HG03064 (cell line): ENCODE data around the gene UBE2M.

Experiments
- ATAC-seq: cut with Tn5 transposase; IDR thresholded peaks from one replicate; pipeline ENCODE4 v1.9.1; 2021; ENCODE audit warnings: low read depth; ENCODE audit not compliant: unreplicated experiment

Gene UBE2M

DNA sequence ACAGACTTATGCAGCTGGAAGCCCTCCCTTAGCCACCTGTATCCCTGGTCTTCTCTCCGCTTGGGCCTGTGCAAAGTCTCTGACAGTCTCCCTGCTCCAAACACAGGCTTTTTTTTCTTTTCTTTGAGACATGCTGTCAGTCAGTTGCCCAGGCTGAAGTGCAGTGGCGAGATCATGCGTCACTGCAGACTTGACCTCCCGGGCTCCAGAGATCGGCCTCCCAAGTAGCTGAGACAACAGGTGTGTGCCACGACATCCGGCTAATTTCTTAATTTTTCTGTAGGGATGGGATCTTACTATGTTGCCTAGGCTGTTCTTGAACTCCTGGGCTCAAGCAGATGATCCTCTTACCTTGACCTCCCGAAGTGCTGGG is 13.2 kb upstream of the UBE2M start:
- no peak for ATAC-seq

DNA sequence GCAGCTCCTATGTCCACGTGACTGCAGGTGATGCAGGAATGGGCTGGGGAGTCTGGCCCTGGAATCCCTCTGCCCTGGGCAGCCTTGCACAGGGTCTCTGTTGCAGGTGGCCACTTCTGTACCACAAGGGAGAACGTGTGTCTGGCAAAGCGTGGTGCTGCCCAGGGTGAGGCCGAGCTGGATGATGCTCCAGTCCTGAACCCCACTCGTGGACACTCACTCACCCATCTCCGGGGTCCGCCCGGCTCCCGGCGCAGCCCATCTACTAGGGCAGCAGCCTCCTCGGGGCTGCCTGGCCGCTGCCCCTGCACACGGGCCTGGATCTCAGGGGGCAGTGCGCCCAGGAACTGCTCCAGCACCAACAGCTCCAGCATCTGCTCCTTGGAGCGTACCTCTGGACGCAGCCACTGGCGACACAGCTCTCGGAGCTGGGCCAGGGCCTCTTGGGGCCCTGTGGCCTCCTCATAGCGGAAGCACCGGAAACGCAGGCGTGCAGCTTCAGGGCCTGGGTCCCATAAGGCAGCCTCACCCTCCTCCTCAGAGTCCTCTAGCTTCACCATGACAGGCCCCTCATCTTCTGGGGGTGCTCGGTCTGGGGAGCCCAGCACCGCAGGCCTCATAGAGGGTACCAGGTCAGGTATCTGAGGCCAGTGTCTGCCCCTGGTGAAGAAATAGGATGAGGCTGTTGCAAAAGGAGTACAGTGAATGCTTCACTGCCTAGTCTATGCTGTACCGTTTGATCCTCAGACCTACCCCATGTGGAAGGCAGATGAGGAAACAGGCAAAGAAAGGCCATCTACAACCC is 12.6 kb upstream of the UBE2M start:
- ATAC-seq, result no peak

DNA sequence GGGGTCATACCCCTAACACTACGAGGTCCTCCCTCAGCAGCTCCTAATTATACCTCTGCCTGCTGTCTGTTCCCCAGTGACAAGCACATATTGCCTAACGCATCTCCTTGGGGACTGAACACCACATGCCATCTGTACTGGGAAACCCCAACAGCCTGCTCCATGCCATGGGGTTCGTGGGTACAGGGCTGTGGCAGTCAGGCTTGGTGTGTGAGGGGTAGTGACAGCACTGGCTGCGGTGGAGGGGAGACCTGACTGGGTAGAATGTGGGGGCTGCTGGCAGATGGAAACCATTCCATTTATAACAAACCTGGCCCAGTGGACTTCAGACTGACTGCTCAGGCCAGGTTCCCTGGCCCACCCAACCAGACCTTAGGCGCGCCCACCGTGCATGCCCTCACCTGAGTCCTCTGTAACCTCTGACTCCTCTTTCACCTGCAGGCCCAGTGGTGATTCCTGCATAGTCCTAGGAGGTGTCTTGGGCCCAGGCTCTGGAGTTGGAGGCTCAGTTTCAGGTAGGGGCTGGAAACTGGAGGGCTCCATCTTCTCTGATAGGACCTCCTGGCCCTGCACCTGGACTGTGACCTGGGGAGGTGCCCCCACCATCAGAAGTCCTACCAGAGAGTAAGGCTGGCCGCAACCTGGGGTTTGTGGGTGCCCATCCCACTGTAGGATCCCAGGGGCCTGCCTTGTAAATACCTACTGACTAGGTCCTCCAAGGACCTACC is 11.7 kb upstream of the UBE2M start:
- ATAC-seq, result no peak

DNA sequence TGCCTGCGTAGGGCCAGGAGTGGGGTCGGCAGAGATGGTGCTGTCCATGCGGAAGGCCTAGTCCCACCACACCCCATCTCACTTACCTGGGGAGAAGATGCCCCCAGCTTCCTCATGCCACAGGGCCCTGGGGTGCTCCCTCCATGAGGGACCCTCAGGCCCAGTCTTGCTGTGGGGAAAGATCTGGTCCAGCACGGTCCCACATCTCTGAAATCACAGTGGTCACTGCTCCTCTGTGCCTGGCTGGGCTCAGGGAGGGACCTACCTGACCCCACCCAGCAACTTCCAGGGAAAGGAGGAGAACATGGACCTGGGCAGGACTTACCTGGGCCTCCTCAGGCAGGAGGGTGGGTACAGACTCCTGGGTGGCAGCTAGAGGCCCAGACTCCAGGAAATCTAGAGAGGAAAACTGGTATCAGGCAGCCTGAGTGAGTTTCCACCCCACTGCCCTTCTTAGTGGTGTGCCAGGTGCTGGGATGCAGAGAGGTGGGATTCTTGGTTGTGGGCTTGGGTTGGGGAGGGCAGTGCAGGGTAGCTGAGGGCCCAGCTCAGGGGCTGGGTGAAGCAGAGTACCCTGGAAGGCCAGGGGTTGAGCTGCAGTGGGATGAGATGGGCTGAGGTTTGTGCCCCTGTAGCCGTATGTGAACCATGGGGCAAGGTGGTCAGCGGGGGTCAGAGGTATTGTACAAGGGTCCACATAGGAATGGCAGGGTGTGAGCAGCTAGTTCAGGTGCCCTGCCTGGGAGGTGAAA is 11.0 kb upstream of the UBE2M start:
- ATAC-seq, result no peak

DNA sequence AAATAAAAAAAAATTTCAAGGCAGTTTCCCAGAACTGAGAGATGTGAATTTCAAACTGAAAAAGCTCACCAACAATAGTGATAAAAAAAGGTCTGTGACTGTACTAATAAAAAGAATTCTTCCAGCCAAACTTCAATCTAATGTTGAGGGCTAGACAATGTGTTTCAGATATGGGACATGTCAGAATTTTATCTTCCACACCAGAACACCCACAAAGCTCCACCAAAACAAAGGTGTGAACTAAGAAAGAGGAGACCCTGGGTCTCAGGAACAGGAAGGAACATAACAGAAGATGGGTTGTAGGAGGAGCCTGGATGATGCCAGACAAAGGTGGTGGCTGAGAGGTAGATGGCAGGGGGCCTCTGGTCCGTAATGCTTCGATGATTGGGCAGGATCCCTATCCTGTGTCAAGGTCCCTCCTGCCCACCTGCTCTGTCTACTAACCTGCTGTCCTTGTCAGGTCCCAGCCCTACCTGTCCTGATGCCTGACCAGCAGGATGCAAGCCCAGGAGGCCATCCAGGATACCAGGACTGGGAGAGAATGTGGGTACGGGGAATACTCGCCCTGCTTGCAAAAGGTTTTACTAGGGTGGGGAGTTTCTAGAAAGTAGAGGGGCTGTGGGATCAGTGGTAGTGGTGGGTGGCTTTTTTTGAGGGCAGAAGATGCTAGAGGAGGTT is 10.2 kb upstream of the UBE2M start:
- no peak for ATAC-seq

DNA sequence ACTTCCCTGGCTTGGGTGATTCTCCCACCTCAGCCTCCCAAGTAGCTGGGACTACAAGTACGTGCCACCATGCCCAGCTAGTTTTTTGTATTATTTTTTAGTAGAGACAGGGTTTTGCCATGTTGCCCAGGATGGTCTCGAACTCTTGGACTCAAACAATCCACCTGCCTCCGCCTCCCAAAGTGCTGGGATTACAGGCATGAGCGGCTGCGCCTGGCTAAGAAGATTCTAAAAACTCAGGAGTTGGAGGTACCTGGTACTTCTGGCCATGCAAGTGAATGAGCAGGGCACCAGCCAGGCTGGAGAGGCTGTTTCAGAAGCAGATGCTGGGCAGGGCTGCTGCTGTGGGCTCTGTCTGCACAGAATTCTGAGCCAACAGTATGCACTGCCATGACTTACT is 8.6 kb upstream of the UBE2M start:
- no peak for ATAC-seq

DNA sequence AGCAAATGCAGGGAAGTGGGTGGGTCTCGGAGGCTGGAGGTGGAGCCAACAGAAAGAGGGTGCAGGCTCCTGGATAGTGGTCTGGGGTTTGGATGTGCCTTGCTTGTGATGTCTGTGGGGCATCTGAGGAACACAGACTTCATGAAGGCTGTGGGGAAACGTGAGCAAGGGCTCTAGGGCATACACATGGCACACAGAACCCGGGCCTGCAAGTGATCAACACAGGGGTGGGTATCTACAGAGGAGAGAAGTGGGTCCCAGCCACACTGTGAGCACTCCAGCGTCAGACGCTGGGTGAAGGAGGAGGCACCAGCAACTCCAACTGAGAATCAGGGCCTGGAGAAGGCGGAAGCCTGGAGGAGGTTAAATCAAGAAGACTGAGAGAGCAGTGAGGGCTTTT is 5.4 kb upstream of the UBE2M start:
- no peak for ATAC-seq

DNA sequence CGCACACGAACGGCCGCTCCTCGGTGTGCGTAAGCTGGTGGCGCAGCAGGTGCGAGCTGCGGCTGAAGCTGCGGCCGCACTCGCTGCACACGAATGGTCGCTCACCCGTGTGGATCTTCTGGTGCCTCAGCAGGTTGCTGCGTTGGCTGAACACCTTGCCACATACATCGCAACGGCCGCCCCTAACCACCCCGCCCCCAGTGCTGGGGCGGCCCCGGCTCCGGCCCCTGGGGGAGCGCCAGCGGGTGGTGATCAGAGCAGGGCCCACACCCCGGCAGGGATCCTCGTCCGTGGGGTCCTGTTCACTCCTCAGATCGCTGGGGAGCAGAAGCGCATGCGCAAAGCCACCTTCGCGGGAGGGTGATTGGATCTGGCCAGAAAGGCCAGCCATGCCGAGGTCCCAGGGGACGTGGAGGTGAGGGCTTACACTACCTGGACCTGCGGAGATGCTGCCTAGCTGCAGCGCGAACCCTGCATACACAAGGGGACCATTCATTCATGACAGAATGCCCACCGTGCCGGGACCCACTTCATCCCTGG is 4.7 kb upstream of the UBE2M start:
- no peak for ATAC-seq

DNA sequence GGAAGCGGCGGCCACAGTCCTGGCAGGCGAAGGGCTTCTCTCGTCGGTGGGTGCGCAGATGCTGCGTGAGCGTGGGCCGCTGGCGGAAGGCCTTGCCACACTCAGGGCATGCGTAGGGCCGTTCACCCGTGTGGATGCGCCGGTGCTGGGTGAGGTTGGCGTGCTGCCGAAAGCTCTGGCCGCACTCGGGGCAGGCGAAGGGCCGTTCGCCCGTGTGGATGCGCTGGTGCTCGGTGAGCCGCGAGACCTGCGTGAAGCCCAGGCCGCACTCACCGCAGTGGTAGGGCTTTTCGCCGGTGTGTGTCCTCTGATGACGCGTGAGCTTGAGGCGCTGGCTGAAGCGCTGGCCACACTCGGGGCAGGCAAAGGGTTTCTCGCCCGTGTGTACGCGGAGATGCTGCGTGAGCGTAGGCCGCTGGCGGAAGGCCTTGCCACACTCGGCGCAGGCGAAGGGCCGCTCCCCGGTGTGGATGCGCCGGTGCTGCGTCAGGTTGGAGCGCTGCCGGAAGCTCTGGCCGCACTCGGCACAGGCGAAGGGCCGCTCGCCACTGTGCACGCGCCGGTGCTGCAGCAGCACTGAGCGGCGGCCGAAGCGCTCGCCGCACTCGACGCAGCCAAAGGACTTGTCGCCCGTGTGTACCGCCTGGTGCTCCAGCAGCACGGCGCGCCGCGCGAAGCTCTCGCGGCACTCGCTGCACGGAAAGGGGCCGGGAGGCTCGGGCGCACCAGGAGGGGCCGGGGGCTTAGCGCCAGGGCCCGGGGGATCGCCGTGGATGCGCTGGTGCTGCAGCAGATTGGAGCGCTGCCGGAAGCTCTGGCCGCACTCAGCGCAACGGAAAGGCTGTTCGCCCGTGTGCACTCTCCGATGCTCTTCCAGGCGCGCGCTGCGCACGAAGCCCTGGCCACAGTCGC is 4.0 kb upstream of the UBE2M start:
- no peak for ATAC-seq

DNA sequence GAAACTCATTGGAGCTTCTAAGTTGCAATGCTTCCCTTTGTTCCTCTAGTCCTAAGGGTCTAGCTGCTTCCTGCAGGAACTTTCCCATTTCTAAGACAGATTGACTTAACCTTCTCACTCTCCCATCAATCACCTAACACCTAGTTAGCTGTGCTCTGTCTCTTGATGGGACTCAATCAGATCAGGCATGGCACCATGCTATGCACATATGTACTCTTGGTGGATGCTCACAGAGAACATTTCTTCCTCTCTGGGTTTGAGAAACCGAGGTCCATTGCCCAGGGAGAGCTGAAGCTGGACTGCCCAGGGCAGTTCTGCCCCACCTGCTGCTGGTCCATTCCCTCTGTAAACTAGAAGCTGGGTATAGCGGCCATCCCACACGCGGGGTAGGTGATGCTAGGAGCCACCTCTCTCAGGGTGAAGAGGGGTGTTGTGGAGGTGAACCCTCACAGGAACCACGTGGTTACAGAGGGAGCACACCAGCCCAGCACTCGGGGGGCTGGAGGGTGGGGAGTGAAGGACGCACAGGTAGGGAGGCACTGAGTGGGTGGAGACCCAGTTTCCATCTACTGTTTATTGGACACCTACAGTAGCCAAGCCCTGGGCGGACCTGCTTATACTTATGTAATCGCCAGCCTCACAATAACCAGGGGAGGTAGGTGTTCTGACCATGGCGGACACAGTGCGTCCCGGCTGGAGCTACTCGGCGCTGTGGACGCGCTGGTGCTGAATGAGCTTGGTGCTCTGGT is 3.1 kb upstream of the UBE2M start:
- ATAC-seq, result no peak

DNA sequence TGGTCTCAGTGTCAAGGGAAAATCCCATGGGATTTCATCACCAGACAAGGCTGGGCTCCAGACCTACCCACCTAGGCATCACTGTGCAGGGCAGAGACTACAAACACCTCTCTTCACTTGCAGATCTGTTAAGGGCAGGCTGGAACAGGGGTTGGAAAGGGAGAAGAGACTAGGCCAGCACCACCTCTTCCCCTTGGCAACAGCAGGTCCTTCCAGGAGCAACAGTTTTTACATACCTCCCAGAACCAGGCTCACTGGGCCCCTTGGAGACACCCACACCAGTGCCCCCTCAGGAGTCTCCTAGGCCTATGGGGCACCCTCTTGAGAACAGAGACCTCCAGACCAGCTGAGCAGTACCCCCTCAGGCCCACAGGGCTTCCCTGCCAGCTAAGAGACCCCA is 2.5 kb upstream of the UBE2M start:
- ATAC-seq, result no peak

DNA sequence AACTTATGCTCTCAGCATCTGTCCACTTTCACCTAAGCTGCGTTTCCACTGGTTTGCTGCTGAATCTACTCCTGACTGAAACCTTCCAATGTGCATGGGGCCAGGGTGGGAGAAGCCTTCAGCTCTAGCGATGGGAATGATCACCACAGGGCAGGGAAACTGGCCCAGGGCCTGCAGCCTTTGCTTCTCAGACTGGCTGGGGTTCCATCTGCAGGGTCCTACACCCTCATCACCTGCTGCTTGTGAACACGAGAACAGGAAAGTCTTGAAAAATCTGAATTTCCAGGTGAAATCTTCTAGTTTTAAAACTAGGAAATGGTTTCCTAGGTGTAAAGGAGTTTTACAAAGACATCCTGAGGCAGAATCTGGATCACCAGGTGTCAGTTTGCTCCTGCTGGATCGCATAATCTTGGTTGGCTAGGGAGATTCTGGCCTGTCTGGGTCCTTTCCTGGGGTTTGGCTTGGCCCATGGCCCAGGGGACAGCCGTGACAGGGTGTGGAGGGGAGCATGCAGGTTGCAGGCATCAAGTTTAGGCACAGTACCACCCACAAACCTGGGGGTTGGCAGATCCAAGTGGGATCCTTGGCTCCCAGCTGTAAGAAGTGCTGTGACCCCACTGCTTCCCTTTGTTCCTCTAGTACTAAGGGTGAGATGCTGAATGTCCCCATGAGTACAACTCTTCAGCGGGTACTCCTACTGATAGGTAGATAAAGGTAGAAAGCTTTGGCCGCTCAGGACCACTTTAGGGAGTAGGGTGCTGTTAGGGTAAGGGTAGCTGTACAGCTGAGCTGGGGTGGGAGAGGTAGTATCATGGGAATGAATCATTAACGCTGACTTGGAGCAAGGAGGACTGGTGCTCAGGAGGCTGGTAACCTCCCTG is 1.8 kb upstream of the UBE2M start:
- no peak for ATAC-seq

DNA sequence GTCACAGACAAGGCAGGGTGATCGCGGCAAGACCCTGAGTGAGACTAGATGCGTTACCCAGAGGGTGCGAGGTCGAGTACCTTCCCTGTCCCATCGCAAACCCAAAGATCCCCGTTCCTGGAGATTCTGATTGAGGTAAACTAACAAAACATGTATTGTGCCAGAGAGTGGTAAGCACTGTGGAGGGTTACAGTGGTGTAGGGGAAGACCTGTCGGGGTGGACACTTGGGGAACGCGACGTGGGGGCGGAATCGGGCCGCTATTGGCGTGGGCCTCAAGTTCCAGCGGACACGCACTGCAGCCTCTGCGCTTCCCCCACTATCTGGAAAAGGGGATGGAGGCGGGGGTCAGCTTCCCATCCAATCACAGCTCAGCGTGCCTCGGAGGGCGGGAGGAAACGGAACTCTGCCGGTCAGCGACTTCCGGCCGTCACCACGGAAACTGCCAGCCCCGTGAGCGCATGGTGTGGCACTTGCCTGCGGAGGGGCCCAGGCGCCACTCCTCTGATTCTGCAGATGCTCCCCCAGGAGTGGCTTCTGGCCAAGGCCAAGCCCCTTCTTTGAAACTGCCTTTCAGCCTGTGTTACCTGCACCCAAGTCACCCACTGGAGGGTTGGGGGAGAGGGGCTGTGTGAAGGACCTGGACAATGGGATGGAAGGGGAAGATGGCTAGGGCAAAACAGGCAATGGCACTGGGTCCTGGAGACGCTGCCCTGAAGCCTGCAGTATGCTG is 1.0 kb upstream of the UBE2M start:
- ATAC-seq, result no peak

DNA sequence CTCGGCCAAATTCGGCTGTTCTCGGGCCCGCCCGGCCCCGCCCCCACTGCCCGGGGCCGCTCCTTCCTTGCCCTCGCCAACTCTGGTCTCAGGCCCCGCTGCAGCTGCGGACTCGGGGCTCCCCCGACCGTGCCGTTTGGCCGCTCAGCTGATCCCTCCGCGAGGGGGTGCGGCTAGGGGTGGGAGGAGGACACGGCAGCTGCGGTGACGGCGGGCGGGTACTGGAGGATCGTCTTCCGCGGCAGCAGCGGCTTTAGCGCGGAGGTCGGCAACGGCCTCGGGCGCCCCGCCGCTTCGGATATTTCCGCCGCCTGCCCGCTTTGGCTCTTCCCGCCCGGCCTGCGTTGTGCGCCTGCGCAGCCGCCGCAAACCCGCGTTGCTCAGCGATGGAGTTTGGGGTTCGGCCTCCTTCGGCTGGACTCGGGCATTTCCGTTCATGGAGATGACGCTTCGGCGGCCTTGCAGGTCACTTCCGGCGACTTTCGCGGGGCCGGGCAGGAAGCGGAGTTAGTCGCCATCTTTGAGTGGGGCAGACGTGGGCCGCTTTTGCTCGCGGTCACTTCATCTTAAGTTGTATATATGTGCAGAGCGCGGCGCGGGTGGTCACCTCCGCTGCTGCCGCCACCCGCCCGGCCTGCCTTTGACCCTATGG is 338 bp upstream of the UBE2M start:
- ATAC-seq, result peak; percentile 45

DNA sequence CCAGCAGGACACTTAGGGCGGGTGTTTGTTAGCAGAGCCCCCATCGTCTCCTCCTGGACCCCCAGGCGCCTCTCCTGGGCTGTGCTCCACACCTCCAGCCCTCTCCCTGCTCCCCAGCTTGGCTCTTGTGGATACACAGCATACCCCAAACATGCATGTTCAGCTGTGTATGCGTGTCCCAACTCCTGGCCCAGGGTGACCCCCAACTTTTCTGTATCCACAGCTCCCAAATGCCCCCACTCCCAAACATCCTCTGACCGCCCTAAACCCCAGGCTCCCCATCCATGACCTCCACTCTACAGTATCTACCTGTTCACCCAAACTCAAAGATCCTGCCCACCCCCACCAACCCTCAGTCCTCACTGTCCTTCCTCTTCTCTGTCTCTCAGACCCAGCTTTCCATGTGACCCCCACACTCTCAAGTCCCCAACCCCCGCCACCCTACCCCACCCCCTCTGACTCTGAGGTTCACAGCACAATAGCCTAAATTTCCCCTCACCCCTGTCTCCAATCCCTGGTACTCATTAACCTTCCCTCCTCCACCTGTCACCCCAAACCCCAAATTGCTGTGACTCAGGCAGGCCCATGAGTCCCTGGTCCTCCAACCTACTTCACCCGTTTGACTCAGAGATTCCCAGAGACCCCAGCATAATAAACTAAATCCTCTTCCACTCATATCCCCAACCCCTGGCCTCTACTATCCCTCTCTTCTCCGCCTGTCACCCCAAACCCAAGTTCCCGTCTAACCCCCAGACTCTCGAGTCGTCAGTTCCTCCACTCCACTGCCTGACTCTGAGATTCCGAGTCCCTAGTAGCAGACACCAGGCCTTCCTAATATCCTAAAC is 968 bp downstream of the UBE2M start:
- no peak for ATAC-seq

DNA sequence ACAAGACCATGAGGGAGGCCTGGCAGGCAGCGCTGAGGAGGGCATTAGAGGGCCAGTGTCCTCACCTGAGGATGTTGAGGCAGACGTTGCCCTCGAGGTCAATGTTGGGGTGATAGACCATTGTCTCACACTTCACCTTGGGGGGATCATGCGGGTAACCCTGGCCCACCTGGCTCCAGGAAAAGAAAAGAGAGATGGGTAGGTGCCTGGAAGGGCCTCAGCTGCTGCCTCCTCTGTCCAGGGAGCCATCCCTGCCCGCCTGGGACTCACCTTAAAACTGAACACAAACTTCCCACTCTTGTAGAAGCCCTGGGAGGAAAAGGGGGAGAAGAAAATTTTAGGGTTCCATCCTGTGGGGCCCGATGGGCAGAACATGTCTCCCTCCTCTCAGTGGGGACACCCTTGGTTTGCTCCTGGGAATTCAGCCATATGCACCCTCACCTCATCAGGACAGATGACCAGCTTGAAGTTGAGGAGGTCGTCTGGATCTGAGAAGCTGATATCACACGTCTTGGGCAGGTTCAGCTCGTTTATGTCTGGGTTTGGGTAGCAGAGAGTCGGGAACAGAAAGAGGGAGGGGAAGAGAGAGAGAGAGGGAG is 1.7 kb downstream of the UBE2M start:
- no peak for ATAC-seq
